Spinal cord (tissue), 10 donors: ENCODE measurements around the gene TLL2. TPM values are rescaled to one million over a fixed set of nuclear protein-coding genes. Genes with fewer than 3 reads are reported as not detected.

ENCODE experiments used
- DNase-seq, 6 donors: peaks; one replicate each; pipeline versions ENCODE4 v3.0.0 to v3.0.0-alpha.2; 2013 to 2015; ENCODE audit warnings: low spot score in 6 of 6, low read depth in 4 of 6
- H3K27ac ChIP-seq: one replicate; pipeline ENCODE4 v1.5.1; 2013; ENCODE audit warnings: low read depth, low read length, control low read depth
- H3K27me3 ChIP-seq: one replicate; pipeline ENCODE4 v1.6.1; 2013; ENCODE audit warnings: low read length; ENCODE audit not compliant: control insufficient read depth, insufficient read depth
- H3K36me3 ChIP-seq: one replicate; pipeline ENCODE4 v1.6.1; 2013; ENCODE audit warnings: low read length; ENCODE audit not compliant: control insufficient read depth, insufficient read depth
- H3K4me1 ChIP-seq: one replicate; pipeline ENCODE4 v1.6.1; 2013; ENCODE audit warnings: low read length; ENCODE audit not compliant: control insufficient read depth, insufficient read depth
- H3K4me3 ChIP-seq: one replicate; pipeline ENCODE4 v1.5.1; 2013; ENCODE audit warnings: low read depth, low read length, control low read depth
- H3K9me3 ChIP-seq: one replicate; pipeline ENCODE4 v1.6.1; 2013; ENCODE audit warnings: low read length; ENCODE audit not compliant: control insufficient read depth, insufficient read depth
- WGBS: methylation state at CpG from one replicate; pipeline ENCODE4 v1.1.5; 2013; ENCODE audit warnings: missing lambda C conversion rate; ENCODE audit not compliant: insufficient coverage; 5-methylcytosine and 5-hydroxymethylcytosine counted together
- polyA plus RNA-seq, 2 donors: library from polyadenylated mRNA; unstranded; fragments of 120-200 nt; gene quantifications; one replicate each; pipeline ENCODE4 v1.2.1, GENCODE V29; 2013; ENCODE audit not compliant: insufficient read length in 2 of 2
- total RNA-seq, 2 donors: library from RNA; depleted of rRNA in 1 of 2; stranded (reverse); fragments of 120-200 nt in 1 of 2; fragments of >200 nt in 1 of 2; gene quantifications; one replicate each; pipeline versions ENCODE4 v1.2.3 to v1.2.4, GENCODE V29; 2013 to 2014
- donor health status: healthy.

TLL2 gene
- total and polyA plus RNA-seq, 4 donors, result 2.0 to 6.1 (median 4.4) TPM

GRCh38 chr10:96341219-96342182 is 172.2 kb downstream of the TLL2 start:
- 29% methylated on average over 3 of the region's 5 CpGs for WGBS
- H3K36me3 ChIP-seq, result no peaks in the 10 kb centered on the region
- H3K4me1 ChIP-seq, result peaks cover 7% of the 10 kb centered on the region
- no peaks in the 10 kb centered on the region for H3K27me3 ChIP-seq
- H3K4me3 ChIP-seq, result no peak overlapping the region
- no peak overlapping the region for H3K27ac ChIP-seq
- DNase-seq, result no peak
- peaks cover under 1% of the 10 kb centered on the region for H3K9me3 ChIP-seq

- Histone ChIP-seq H3K4me3 (no peak overlapping the region), H3K27me3 (no peaks in the 10 kb centered on the region), H3K4me1 (peaks cover 7% of the 10 kb centered on the region), H3K36me3 (no peaks in the 10 kb centered on the region), H3K27ac (no peak overlapping the region), H3K9me3 (no peaks in the 10 kb centered on the region)
- peak in 5 of 6 donors; percentile 26 to 89 (median 44) for DNase-seq
- 6% methylated on average over 2 of the region's 7 CpGs for WGBS
These were observed 173.5 kb downstream of the TLL2 start for GRCh38 chr10:96339956-96340904.

GRCh38 chr10:96339383-96339782 is 174.3 kb downstream of the TLL2 start:
- DNase-seq, result no peak
- Histone ChIP-seq H3K9me3 (no peaks in the 10 kb centered on the region), H3K4me1 (peaks cover 7% of the 10 kb centered on the region), H3K27ac (no peak overlapping the region), H3K36me3 (no peaks in the 10 kb centered on the region), H3K27me3 (no peaks in the 10 kb centered on the region), H3K4me3 (no peak overlapping the region)
- no CpG with 5 or more reads among the region's 4 CpGs for WGBS

- Histone ChIP-seq H3K4me3 (no peak overlapping the region), H3K27ac (no peak overlapping the region), H3K36me3 (no peaks in the 10 kb centered on the region), H3K9me3 (no peaks in the 10 kb centered on the region), H3K4me1 (peaks cover 7% of the 10 kb centered on the region), H3K27me3 (peaks cover 2% of the 10 kb centered on the region)
- DNase-seq, result peak in 2 of 6 donors; percentile 6 to 11
- WGBS, result 21% methylated on average over 3 of the region's 5 CpGs
These were observed 175.3 kb downstream of the TLL2 start for GRCh38 chr10:96338279-96338925.

GRCh38 chr10:96337106-96337505 is 176.6 kb downstream of the TLL2 start:
- DNase-seq, result no peak
- Histone ChIP-seq H3K4me3 (no peak overlapping the region), H3K27me3 (peaks cover 2% of the 10 kb centered on the region), H3K27ac (no peak overlapping the region), H3K36me3 (no peaks in the 10 kb centered on the region), H3K4me1 (peaks cover 7% of the 10 kb centered on the region), H3K9me3 (no peaks in the 10 kb centered on the region)
- WGBS, result 91% methylated on average over 1 of the region's 2 CpGs

- H3K36me3 ChIP-seq, result no peaks in the 10 kb centered on the region
- peaks cover 7% of the 10 kb centered on the region for H3K4me1 ChIP-seq
- H3K9me3 ChIP-seq, result no peaks in the 10 kb centered on the region
- no peak overlapping the region for H3K4me3 ChIP-seq
- no peak overlapping the region for H3K27ac ChIP-seq
- DNase-seq, result peak in 4 of 6 donors; percentile 12 to 72 (median 41)
- H3K27me3 ChIP-seq, result peaks cover 2% of the 10 kb centered on the region
- 50% methylated on average over 4 of the region's 5 CpGs for WGBS
These were observed 178.9 kb downstream of the TLL2 start for GRCh38 chr10:96334616-96335526.

- Histone ChIP-seq H3K4me1 (no peaks in the 10 kb centered on the region), H3K36me3 (no peaks in the 10 kb centered on the region), H3K4me3 (no peak overlapping the region), H3K9me3 (no peaks in the 10 kb centered on the region), H3K27me3 (peaks cover 2% of the 10 kb centered on the region), H3K27ac (no peak overlapping the region)
- no peak for DNase-seq
- no CpG with 5 or more reads among the region's 1 CpG for WGBS
These were observed 180.6 kb downstream of the TLL2 start for GRCh38 chr10:96333101-96333500.

GRCh38 chr10:96327462-96327861 is 186.3 kb downstream of the TLL2 start:
- 72% methylated on average over 7 of the region's 7 CpGs for WGBS
- Histone ChIP-seq H3K36me3 (no peaks in the 10 kb centered on the region), H3K27me3 (no peaks in the 10 kb centered on the region), H3K27ac (no peak overlapping the region), H3K4me3 (no peak overlapping the region), H3K4me1 (no peaks in the 10 kb centered on the region), H3K9me3 (no peaks in the 10 kb centered on the region)
- no peak for DNase-seq
